Measurements from ENCODE around the gene PGPEP1.

The PGPEP1 gene

GRCh38 chr19:18317961-18318800 lies 22.2 kb upstream of the PGPEP1 start:
- H3K4me1 Mint-ChIP-seq, result peaks cover 19% of the 10 kb centered on the region
- H3K4me3 Mint-ChIP-seq, result peak overlapping the region in 2 of 3 experiments; percentile 27 to 37
- H3K36me3 Mint-ChIP-seq (ENCODE audit: low read depth), result peaks cover 12% of the 10 kb centered on the region
- TF ChIP-seq, protein P1, sequence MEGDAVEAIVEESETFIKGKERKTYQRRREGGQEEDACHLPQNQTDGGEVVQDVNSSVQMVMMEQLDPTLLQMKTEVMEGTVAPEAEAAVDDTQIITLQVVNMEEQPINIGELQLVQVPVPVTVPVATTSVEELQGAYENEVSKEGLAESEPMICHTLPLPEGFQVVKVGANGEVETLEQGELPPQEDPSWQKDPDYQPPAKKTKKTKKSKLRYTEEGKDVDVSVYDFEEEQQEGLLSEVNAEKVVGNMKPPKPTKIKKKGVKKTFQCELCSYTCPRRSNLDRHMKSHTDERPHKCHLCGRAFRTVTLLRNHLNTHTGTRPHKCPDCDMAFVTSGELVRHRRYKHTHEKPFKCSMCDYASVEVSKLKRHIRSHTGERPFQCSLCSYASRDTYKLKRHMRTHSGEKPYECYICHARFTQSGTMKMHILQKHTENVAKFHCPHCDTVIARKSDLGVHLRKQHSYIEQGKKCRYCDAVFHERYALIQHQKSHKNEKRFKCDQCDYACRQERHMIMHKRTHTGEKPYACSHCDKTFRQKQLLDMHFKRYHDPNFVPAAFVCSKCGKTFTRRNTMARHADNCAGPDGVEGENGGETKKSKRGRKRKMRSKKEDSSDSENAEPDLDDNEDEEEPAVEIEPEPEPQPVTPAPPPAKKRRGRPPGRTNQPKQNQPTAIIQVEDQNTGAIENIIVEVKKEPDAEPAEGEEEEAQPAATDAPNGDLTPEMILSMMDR (IDR thresholded peaks at IDR 0.05; ENCODE audit: unreplicated experiment in 3 of 3), result no peak
- peak overlapping the region in 2 of 3 experiments; percentile 21 to 27 for H3K27ac Mint-ChIP-seq
- H3K27me3 Mint-ChIP-seq (ENCODE audit: low read depth), result no peaks in the 10 kb centered on the region
- no peaks in the 10 kb centered on the region for H3K9me3 Mint-ChIP-seq

DNA sequence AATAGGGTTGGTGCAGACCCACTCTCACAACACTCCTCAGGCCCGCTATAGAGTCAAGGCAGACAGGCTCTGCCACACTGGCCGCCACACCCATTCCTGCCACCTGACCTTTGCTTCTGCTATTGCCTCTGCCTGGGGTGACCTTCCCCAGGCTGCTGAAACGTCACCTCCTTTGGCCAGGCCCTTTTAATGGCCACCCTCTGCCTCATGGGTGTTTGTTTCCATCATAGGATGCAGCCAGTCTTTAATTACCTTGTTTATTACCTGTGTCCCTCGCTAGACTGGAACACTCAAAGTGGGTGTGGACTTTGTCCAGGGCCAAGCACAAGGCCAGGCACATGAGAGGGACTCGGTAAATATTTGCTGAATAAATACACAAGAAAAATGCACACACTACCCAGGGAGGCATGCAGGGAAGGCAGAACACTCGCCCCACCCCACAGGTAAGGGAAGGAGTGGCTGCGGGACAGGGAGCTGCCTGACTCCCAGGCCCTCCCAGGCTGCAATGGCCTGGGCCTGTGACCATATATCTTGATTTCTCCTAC lies 20.7 kb upstream of the PGPEP1 start:
- H3K36me3 Mint-ChIP-seq (ENCODE audit: low read depth), result peaks cover 8% of the 10 kb centered on the region
- peak overlapping the region in 2 of 3 experiments; percentile 56 to 74 for H3K27ac Mint-ChIP-seq
- TF ChIP-seq, protein P1 (IDR thresholded peaks at IDR 0.05; ENCODE audit: unreplicated experiment in 3 of 3), result no peak
- H3K9me3 Mint-ChIP-seq, result no peaks in the 10 kb centered on the region
- H3K4me1 Mint-ChIP-seq, result peaks cover 28% of the 10 kb centered on the region
- peak overlapping the region; percentile 56 to 67 (median 61) for H3K4me3 Mint-ChIP-seq
- no peaks in the 10 kb centered on the region for H3K27me3 Mint-ChIP-seq (ENCODE audit: low read depth)

DNA sequence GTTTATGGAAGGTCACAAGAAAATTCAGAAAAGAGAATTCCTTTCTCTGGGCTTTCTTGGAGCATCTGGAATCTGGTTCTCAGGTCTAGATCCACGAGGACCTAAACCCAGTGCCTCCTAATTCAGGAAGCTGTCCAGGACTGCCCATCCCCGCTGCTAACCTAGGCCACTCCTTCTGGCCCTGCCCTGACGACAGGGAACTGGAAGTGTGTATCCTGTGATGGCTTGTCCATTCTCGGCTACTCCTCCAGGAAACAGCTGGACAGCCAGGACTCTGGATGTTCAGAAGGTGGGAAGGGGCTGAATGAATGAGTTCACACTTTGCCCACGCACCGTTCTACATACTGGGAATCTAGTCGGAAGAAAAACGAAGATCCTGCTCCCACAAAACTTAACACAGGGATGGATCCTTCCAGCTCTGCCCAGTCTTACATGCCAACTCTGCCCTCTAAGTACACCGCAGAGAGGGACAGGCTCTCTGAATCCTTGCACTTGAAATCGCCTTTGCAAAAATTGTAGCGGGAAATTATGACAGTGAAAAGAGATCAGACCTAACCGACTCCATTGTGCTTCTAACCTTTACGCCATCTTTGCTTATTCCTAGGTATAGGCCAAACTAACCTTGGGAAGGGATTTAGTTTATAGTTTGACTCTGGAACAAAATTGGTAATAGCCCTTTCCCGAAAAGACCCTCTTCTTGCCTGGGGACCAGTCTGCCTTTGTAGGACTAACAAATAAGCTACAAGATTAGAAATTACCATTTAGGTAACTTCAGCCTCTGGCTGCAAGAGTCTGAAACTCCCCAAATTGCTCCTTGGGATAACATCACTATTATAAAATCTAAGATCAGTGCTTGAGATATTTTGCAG lies 19.3 kb upstream of the PGPEP1 start:
- Mint-ChIP-seq H3K9me3 (no peaks in the 10 kb centered on the region), H3K27me3 (ENCODE audit: low read depth) (no peaks in the 10 kb centered on the region), H3K36me3 (ENCODE audit: low read depth) (peaks cover 4% of the 10 kb centered on the region), H3K4me1 (peaks cover 28% of the 10 kb centered on the region), H3K4me3 (peak overlapping the region; percentile 83 to 96 (median 88)), H3K27ac (peak overlapping the region; percentile 97 to 99 (median 99))
- TF ChIP-seq, protein P1 (IDR thresholded peaks at IDR 0.05; ENCODE audit: unreplicated experiment in 3 of 3), result no peak

- H3K36me3 Mint-ChIP-seq (ENCODE audit: low read depth), result peaks cover 4% of the 10 kb centered on the region
- no peaks in the 10 kb centered on the region for H3K27me3 Mint-ChIP-seq (ENCODE audit: low read depth)
- peaks cover 28% of the 10 kb centered on the region for H3K4me1 Mint-ChIP-seq
- H3K27ac Mint-ChIP-seq, result peak overlapping the region; percentile 97 to 99 (median 99)
- TF ChIP-seq, protein P1 (IDR thresholded peaks at IDR 0.05; ENCODE audit: unreplicated experiment in 3 of 3), result no peak
- no peaks in the 10 kb centered on the region for H3K9me3 Mint-ChIP-seq
- H3K4me3 Mint-ChIP-seq, result peak overlapping the region; percentile 83 to 96 (median 88)
Observed at GRCh38 chr19:18321734-18322102, 18.7 kb upstream of the PGPEP1 start.

- H3K36me3 Mint-ChIP-seq (ENCODE audit: low read depth), result peaks cover 4% of the 10 kb centered on the region
- no peaks in the 10 kb centered on the region for H3K9me3 Mint-ChIP-seq
- peak overlapping the region; percentile 97 to 99 (median 99) for H3K27ac Mint-ChIP-seq
- H3K4me3 Mint-ChIP-seq, result peak overlapping the region; percentile 83 to 96 (median 88)
- TF ChIP-seq, protein P1 (IDR thresholded peaks at IDR 0.05; ENCODE audit: unreplicated experiment in 3 of 3), result no peak
- no peaks in the 10 kb centered on the region for H3K27me3 Mint-ChIP-seq (ENCODE audit: low read depth)
- peaks cover 28% of the 10 kb centered on the region for H3K4me1 Mint-ChIP-seq
Observed at GRCh38 chr19:18322318-18322758, 18.1 kb upstream of the PGPEP1 start.
